SK-MEL-5 (cell line): ENCODE measurements around the gene IL16. TPM values are rescaled to one million over a fixed set of nuclear protein-coding genes. Genes with fewer than 3 reads are reported as not detected.

Experiments used
- DNase-seq: peaks from one replicate; pipeline ENCODE4 v3.0.0-alpha.2; 2016; ENCODE audit warnings: low read depth, low spot score
- in situ Hi-C: cut with HindIII; loops from 2 replicates; pipeline ENCODE4 v1.10.0; 2016; ENCODE audit warnings: low sequenced_read_pairs, high pct_unique_total_duplicates, low pct_unique_long_range_greater_than_20kb
- total RNA-seq: library from RNA; depleted of rRNA; stranded (reverse); fragments of >200 nt; shearing (Covaris generic); gene quantifications from 2 replicates; pipeline ENCODE4 v1.2.3, GENCODE V29; 2014

The IL16 gene
- total RNA-seq, 1 experiment from 2014 or later, result 6.4 TPM

DNA sequence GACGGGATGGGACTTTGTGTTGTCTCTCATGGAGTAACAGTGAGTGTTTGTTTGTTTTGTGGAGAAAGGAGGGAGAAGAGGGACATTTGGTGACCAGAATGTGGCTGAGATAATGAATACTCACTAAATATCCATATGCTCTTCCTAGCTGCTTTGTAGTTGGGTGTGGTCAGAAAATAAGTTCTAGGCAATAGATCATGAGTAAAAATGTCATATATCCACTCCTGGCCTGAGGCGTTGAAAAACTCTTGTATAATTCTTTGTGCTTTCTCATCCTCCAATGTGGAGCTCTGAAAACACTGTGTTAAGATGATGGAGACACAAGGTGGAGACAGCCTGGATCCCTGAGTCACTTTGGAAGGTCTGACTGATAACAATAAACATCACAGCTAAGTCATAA is 28.0 kb upstream of the IL16 start:
- in situ Hi-C loops, result no loop called here
- DNase-seq, result no peak

DNA sequence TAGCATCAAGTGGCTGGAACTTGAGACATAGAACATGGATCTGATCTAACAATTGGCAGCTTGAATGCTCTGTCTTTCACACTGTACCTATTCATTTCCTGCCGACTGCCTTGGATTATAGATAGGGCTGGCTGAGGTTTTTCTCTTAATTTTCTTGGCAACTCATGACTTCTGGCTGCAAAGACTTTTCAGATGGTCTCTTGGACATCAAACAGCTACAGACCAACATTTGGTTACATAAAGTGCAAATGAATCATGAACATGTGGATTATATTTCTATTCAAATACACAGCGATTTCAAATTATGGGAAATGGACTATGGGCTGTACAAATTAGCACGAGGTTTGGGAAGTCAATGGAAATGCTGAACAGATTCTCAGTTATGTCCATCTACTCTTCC is 26.2 kb upstream of the IL16 start:
- no peak for DNase-seq
- in situ Hi-C loops, result loop anchor here (10.0 kb wide), 2 partner anchors 64 to 94 kb away; no protein-coding TSS in a partner anchor

DNA sequence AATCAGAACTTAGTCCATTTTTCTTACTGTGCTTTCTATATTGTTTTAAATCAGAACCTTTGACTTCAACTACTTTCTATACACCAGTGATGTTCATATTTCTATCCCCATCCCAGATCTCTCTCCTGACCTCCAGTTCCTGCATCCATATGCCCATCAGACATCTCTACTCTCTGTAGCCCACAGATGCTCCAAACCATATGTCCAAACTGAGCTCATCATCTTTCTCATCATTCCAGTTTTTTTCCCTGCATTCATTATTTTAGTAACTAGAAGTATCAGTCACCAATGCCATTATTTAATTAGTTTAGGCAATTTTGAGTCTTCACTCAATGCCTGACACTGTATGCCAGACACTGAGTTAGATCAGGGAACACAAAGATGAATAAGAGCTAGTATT is 25.4 kb upstream of the IL16 start:
- in situ Hi-C loops, result loop anchor here (10.0 kb wide), 2 partner anchors 64 to 94 kb away; no protein-coding TSS in a partner anchor
- no peak for DNase-seq

DNA sequence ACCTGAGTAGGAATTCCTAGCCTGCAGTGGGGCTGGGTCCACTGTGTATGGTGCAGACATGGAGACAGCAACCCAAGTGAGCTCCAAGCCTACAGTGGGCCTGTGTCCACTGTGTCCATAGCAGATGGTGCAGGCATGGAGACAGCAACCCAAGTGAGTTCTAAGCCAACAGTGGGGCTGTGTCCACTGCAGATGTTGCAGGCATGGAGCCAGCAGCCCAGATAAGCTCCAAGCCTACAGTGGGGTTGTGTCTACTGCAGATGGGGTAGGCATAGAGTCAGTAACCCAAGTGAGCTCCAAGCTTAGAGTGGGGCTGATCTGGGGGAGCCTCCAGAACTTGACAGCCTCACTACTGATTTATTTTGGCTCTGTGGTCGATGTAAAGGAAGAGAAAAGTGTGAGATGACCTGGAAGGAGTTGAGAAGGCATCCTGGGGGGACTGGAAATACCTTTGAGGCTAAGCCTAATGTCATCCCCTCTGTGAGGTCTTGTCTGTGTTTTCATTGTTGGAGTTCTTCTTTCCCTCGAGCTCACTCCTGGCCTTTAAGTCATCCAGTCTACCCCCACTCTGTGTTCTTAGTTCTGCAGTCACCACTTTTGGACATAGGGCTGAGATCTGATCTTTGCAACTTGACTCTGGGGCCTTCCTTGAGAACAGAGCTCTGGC is 22.4 kb upstream of the IL16 start:
- in situ Hi-C loops, result loop anchor here (10.0 kb wide), 2 partner anchors 61 to 91 kb away; no protein-coding TSS in a partner anchor
- no peak for DNase-seq

DNA sequence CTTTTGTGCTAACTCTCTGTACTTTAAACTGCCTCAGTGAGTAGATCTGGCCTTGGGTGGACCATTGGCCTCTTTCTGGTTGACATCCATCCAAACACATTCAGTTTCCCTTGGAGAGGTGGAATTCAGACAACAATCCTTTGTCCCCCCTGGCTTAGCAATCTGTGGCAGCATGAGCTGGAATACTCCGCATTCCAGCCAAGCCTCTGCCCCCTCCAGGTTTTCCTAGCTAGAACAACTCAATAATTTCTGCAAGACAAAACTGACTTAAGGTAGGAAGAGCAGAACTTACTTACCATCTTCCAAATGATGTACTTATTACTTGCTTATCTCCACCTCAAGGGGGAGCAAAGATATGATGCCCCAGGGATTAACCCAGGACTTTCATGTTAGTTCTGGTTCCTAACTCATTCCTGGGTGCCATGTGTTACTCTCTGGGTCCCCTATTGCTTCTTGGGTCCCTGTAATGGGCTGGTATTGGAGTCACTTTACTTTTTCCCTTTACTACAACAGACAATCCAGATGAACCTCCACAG is 21.8 kb upstream of the IL16 start:
- in situ Hi-C loops, result loop anchor here (10.0 kb wide), 2 partner anchors 60 to 90 kb away; no protein-coding TSS in a partner anchor

DNA sequence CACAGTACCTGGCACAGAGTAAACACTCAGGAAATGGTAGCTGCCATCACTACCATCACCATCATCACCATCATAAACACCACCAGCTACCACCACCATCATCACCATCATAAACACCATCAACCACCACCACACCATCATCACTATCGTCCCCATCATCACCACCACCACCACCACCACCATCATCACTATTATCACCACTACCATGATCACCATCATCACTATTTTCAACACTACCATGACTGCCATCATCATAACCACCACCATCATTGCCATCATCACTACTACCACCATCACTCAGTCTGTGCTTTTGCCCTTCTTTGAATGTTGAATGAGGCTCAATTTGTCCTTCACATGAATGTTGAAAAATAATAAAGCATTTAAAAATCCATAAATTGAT is 21.2 kb upstream of the IL16 start:
- no peak for DNase-seq
- in situ Hi-C loops, result loop anchor here (10.0 kb wide), 2 partner anchors 59 to 89 kb away; no protein-coding TSS in a partner anchor

More for the DNA sequence above, 21.8 kb upstream of the IL16 start:
- DNase-seq, result no peak

DNA sequence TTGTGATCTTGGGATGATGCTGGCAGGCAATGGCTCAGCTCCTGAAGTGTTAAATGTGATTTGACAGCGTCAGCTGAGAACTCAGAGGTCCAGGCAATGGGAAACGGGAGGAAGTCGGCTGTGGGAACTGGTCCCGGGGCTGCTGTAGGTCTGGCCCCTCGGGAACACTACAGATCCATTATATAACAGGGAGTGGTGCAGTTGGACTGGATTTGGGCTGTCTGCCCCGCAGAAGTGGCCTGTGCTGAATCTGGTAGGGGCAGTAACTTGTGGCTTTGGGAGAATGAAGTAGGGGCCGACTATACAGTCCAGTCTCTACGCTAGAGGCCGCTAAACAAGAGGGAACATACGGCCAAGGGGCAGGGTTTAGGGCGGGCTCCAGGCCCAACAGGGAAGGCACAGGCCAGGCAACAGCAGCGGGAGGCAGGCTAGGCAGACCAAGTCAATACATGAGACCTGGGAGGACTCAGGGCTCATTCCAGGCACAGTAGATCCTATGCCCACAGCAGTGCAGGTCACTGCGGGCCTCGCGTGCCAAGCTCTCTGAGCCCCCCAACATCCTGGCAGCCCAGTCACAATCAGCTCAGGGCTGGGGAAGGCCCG is 20.3 kb upstream of the IL16 start:
- DNase-seq, result peak; percentile 81
- in situ Hi-C loops, result loop anchor here (10.0 kb wide), 2 partner anchors 58 to 88 kb away; no protein-coding TSS in a partner anchor

DNA sequence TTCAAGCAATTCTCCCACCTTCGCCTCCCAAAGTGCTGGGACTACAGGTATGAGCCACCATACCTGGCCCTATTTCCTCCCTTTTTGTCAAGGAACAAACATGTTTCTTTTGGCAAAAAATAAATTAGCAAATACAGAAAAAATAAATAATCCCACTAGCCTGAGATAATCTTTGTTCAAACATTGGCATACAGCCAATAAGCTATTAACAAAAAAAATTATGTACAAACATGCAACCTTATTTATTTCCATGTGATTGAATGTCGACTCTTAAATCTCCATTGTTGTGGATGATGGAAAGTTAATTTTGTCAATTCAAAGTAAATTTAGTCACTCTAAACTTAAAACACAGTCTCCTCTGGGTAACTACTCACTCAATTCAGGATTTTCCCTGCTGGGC is 18.3 kb upstream of the IL16 start:
- in situ Hi-C loops, result loop anchor here (10.0 kb wide), 2 partner anchors 56 to 86 kb away; no protein-coding TSS in a partner anchor

DNA sequence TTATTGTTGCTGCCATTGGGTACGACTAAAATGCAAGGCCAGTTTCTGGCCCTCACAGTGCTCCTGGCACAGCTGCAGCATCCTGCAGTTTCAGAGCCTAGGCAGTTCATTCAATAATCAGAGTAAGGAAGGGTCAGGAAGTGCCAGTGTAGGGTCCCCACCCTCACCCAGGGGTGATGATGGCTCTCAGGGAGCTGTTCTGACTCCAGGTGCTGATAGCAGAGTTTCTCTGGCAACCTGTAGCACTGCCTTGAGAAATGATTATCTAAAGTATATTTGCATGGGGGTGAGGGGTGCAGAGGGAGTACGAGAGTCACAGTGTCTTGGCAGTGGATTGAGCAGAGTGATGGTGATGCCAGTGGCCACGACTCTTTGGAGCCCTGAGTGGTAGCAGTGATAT is 15.5 kb upstream of the IL16 start:
- in situ Hi-C loops, result no loop called here
- no peak for DNase-seq

More for the DNA sequence above, 18.3 kb upstream of the IL16 start:
- no peak for DNase-seq

DNA sequence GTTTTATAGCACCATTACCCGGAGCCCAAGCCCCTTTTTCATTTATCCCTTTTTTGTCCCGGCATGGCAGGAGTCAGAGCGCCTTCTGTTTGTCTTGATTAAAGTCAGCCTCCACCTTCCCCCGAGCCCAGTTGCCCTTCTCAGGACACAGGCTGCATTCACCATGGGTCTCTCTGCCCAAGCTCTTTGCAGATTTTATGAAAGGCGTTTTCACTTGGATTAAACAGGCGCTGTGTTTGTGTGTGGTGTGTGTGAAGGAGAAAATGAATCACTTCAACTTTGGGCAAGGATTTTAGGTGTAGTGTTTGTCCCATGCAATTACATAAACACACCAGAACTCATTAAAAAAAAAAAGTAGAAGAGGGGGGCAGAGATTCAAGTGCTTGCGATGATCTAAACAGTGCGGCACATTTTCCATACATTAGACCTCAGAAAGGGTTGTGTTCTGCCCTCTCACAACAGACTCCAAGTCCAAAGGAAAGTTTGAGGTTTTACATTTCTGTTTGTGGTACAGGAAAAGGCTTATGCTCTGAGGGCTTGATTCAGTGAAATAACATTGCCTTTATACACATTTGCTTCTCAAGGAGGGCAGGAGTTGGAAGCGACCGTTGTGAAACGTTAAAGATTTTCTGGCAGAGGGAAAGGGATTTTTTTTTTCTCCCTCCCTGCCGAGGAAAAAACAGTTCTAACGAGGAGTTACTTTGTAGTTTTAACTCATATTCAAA is 14.5 kb upstream of the IL16 start:
- DNase-seq, result peak; percentile 96
- in situ Hi-C loops, result no loop called here

DNA sequence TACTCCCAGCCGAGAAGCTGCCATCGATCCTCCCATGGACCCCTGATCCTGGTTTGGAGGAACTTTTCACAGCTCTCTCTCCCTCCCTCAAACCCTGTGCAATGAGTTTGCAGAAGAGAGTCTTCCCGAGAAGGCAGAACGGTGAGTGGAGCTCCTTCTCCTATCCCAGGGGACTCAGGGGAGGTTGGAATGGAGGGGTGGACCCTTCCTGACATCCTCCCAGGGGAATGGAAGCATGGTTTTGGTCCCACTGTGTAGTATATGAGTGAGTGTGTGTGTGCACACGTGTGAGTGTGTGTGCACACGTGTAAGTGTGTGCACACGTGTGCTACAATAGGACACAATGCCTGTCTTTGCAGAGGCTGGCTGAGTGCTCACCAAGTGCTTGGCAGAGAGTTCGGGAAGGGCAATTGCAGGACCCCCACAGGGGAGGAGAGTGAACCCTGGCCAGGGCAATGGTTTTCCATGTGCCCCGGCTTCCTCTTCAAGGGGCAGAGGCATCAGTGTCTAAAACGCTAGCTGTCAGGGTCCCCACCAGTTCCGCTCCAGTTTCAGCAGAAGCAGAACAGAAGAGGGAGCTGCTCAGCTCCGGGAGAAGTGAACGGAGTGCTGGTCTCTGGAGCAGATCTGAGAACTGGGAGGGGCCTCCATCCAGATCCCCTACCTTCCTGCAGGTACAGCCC is 13.8 kb upstream of the IL16 start:
- in situ Hi-C loops, result no loop called here
- peak; percentile 79 for DNase-seq

DNA sequence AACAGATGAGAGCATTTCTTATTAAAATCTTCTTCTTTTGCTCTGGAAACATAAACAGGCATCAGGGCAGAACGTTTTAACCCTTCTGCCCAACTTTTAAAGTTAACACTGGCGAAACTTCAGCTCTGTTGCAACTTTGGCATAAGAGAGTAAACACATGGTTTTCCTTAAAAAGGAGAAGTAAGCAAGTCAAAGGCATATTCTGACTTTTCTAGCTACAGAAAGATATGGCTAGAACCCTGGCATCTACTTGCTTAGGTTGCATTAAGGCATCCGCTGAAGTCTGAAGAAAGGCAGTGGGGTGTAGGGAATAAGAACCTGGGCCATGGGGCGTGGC is 13.3 kb upstream of the IL16 start:
- no peak for DNase-seq
- in situ Hi-C loops, result no loop called here

DNA sequence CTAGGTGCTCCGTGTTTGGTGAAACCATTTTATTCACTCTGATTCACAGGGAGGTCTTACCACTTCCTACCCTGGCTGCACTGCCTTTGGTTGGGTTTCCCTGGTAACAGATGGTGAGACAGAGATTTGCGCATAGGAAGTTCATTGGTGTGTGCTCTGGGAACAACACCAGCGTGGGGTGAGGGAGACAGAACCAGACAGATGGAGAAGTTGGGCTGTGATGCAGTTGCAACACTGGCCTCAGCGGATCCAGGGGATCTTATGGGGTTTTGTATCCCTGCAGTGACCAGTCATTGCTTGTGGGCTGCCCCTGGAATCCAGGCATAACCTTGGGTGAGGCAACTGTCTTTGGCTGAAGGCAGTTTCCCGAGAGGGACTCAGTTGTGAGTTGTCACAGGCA is 12.5 kb upstream of the IL16 start:
- no peak for DNase-seq
- in situ Hi-C loops, result no loop called here

DNA sequence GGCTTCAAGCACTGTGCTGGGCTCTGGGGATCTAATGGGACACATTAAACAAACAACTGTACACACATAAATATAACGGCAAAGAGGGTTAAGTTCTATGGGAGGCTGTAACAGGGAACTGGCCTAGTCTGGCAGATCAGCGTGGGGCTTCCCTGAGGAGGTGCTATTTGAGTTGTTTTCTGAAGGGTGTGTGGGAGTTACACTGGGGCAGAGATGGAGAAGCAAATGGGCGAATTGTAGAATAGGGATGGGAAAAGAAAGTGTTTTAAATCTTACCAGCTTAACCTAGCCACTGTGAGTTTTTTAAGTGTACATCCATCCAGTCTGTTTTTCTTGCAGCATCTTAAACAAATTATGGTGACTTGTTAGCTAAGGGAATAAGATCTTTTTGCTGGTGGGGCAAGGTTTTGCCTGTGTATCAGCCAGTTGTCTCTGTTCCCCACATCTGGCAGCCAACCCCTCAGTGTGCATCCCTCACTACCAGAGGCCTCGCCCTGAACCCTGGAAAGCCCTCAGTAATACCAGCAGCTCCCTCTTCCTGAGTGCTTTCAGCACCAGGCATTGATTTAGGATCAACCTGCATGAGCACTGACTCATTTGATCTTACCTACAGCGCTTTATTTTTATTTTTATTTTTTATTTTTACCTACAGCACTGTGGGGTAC is 10.9 kb upstream of the IL16 start:
- DNase-seq, result no peak
- in situ Hi-C loops, result no loop called here

DNA sequence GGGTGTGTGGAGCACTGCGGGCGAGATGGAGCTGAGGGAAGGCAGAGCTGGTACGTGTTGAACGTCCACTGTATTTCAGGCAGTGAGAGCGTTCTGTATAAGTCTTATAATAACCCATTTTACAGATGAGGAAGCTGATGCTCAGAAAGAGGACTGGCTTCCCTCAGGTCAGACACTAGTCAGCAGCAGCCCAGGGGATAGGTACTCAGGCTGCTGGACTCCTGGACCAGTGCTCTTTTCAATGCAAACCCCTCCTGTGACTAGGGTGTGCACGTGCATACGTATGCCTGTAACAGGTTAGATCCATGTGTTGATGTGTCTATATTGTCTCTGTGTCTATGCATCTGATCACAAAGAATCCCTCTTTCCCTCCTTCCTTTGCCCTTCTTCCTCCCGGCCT is 8.3 kb upstream of the IL16 start:
- DNase-seq, result no peak
- in situ Hi-C loops, result no loop called here

DNA sequence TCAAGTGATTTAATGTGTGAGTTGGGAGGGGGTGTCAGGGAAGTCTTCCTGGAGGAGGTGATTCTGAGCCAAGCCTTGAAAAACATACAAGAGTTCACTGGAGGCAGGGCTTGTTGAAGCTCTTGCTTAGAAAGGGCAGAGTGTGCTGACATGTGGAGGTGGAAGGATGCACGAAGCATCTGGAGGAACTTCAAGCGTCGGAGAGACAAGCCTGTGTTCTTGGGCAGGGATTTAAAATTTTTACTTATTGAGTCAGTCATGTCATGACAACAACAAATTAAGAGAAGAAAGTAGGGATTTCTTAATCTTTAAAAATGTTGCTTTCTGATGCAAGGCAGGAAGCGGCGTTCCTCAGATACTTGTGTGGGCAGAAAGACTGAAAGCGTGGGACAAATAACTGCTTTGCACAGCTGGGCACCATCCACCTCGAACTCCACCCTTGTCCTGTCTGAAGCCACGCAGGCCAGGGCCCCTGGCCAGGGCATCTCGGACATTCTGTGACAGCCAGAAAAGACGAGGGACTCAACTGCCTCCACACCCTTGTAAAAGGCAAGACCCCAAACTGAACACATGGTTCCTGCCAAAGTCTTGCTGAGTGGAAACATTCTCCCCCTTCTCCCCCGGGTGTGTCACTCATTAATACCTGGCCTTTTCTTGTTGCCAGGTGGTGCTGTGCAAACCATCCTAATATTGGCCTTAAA is 6.9 kb upstream of the IL16 start:
- in situ Hi-C loops, result no loop called here
- DNase-seq, result no peak
